H1 (cell line): ENCODE results near the gene TBX15. TPM values are rescaled to one million over a fixed set of nuclear protein-coding genes. Genes with fewer than 3 reads are reported as not detected.

Source experiments
- BACH1 ChIP-seq: IDR thresholded peaks from 2 replicates; pipeline ENCODE4 v1.6.1; 2012; ENCODE audit warnings: low read length, improper control_type of control experiment
- polyA plus RNA-seq, 7 experiments: library from polyadenylated mRNA; depleted of rRNA in 3 of 7; stranded (reverse) in 5 of 7; unstranded in 2 of 7; fragments of >200 nt in 5 of 7; fragments of 200-250 nt in 2 of 7; gene quantifications; 1 replicate in 5 of 7; 2 replicates in 1 of 7; 4 replicates in 1 of 7; pipeline versions ENCODE4 v1.2.1 to v1.2.3, GENCODE V29; 2011 to 2013; ENCODE audit warnings: missing spikeins in 2 of 7, mixed read lengths in 2 of 7
- total RNA-seq: library from RNA; stranded (reverse); fragmentation: NEBNext Ultra II Directional; extraction: Animal tissue kit (Norgen Biotek cat#: 25700); gene quantifications from 2 replicates; pipeline ENCODE4 v1.2.1, GENCODE V29; 2021
- TF ChIP-seq, protein P1 (sequence below): fragments of 300-600 bp; sonication (generic); IDR thresholded peaks from 2 replicates; pipeline ENCODE4 v1.7.1; 2012; ENCODE audit warnings: low read length, moderate library complexity, mild to moderate bottlenecking, inconsistent platforms; ENCODE audit not compliant: insufficient replicate concordance
- TF ChIP-seq, protein P2 (sequence below), 3 experiments: IDR thresholded peaks; 1 replicate in 2 of 3; 2 replicates in 1 of 3; pipeline versions ENCODE4 v1.5.1 to v1.6.1; 2011; ENCODE audit warnings: low read length in 3 of 3, mild to moderate bottlenecking in 3 of 3, inconsistent platforms in 2 of 3, low read depth in 1 of 3, moderate library complexity in 1 of 3; ENCODE audit not compliant: insufficient read depth in 1 of 3; ENCODE audit errors: control extremely low read depth in 1 of 3

The TBX15 gene
- total and polyA plus RNA-seq, 2 of the 8 experiments (the other 6 are each of a cell fraction or from before 2014, with no cell fraction given) = 0.14 to 0.24 TPM

DNA sequence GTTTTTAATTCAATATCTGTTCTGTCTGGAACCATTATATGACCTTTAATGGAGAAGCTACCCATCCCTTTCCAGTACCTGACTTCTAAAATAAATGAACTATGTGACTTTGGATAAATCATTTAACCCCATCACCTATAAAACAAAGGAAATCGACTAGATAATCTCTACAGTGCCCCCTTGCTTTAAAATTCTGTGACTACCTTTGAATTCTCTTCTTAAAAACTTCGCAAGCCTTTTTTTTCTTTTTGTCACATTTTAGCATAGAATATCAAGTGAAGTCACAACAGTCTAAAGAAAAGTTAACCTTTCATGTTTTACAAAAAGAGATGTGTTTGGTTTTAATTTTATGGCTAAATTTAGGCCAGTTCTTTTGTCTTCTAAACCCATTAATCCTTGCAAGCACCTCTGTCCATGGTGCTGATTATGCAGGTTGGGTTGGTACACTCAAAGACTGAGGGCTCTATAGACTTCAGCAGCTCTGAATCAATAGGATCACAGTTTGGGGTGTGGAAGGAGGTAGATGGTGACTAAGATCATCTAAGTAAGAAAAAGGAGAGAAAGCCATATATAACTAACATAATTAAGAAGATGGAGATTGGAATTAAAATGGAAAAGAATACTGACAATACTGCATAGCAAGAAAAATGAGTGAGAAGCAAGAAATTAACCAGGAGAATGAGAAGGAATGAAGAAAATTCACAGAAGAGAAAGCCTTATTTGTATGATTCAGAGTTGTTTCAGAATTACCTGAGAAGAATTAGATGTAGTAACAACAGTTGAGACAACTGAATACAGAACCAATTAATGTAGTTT is 59.2 kb downstream of the TBX15 start (continued):
- TF ChIP-seq, protein P1, sequence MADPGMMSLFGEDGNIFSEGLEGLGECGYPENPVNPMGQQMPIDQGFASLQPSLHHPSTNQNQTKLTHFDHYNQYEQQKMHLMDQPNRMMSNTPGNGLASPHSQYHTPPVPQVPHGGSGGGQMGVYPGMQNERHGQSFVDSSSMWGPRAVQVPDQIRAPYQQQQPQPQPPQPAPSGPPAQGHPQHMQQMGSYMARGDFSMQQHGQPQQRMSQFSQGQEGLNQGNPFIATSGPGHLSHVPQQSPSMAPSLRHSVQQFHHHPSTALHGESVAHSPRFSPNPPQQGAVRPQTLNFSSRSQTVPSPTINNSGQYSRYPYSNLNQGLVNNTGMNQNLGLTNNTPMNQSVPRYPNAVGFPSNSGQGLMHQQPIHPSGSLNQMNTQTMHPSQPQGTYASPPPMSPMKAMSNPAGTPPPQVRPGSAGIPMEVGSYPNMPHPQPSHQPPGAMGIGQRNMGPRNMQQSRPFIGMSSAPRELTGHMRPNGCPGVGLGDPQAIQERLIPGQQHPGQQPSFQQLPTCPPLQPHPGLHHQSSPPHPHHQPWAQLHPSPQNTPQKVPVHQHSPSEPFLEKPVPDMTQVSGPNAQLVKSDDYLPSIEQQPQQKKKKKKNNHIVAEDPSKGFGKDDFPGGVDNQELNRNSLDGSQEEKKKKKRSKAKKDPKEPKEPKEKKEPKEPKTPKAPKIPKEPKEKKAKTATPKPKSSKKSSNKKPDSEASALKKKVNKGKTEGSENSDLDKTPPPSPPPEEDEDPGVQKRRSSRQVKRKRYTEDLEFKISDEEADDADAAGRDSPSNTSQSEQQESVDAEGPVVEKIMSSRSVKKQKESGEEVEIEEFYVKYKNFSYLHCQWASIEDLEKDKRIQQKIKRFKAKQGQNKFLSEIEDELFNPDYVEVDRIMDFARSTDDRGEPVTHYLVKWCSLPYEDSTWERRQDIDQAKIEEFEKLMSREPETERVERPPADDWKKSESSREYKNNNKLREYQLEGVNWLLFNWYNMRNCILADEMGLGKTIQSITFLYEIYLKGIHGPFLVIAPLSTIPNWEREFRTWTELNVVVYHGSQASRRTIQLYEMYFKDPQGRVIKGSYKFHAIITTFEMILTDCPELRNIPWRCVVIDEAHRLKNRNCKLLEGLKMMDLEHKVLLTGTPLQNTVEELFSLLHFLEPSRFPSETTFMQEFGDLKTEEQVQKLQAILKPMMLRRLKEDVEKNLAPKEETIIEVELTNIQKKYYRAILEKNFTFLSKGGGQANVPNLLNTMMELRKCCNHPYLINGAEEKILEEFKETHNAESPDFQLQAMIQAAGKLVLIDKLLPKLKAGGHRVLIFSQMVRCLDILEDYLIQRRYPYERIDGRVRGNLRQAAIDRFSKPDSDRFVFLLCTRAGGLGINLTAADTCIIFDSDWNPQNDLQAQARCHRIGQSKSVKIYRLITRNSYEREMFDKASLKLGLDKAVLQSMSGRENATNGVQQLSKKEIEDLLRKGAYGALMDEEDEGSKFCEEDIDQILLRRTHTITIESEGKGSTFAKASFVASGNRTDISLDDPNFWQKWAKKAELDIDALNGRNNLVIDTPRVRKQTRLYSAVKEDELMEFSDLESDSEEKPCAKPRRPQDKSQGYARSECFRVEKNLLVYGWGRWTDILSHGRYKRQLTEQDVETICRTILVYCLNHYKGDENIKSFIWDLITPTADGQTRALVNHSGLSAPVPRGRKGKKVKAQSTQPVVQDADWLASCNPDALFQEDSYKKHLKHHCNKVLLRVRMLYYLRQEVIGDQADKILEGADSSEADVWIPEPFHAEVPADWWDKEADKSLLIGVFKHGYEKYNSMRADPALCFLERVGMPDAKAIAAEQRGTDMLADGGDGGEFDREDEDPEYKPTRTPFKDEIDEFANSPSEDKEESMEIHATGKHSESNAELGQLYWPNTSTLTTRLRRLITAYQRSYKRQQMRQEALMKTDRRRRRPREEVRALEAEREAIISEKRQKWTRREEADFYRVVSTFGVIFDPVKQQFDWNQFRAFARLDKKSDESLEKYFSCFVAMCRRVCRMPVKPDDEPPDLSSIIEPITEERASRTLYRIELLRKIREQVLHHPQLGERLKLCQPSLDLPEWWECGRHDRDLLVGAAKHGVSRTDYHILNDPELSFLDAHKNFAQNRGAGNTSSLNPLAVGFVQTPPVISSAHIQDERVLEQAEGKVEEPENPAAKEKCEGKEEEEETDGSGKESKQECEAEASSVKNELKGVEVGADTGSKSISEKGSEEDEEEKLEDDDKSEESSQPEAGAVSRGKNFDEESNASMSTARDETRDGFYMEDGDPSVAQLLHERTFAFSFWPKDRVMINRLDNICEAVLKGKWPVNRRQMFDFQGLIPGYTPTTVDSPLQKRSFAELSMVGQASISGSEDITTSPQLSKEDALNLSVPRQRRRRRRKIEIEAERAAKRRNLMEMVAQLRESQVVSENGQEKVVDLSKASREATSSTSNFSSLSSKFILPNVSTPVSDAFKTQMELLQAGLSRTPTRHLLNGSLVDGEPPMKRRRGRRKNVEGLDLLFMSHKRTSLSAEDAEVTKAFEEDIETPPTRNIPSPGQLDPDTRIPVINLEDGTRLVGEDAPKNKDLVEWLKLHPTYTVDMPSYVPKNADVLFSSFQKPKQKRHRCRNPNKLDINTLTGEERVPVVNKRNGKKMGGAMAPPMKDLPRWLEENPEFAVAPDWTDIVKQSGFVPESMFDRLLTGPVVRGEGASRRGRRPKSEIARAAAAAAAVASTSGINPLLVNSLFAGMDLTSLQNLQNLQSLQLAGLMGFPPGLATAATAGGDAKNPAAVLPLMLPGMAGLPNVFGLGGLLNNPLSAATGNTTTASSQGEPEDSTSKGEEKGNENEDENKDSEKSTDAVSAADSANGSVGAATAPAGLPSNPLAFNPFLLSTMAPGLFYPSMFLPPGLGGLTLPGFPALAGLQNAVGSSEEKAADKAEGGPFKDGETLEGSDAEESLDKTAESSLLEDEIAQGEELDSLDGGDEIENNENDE = peak; percentile 45
- no peak for TF ChIP-seq BACH1
- TF ChIP-seq, protein P2, sequence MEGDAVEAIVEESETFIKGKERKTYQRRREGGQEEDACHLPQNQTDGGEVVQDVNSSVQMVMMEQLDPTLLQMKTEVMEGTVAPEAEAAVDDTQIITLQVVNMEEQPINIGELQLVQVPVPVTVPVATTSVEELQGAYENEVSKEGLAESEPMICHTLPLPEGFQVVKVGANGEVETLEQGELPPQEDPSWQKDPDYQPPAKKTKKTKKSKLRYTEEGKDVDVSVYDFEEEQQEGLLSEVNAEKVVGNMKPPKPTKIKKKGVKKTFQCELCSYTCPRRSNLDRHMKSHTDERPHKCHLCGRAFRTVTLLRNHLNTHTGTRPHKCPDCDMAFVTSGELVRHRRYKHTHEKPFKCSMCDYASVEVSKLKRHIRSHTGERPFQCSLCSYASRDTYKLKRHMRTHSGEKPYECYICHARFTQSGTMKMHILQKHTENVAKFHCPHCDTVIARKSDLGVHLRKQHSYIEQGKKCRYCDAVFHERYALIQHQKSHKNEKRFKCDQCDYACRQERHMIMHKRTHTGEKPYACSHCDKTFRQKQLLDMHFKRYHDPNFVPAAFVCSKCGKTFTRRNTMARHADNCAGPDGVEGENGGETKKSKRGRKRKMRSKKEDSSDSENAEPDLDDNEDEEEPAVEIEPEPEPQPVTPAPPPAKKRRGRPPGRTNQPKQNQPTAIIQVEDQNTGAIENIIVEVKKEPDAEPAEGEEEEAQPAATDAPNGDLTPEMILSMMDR (IDR thresholded peaks at IDR 0.05; ENCODE audit: control extremely low read depth in 1 of 3, insufficient read depth in 1 of 3, low read depth in 1 of 3, low read length in 3 of 3) = peak in 1 of 3 experiments; percentile 12; a peak in 2 of 4 replicates
- TF ChIP-seq, all 59 proteins: peak for 2
